Measurements from ENCODE around the gene PLXDC2. TPM values are rescaled to one million over a fixed set of nuclear protein-coding genes. Genes with fewer than 3 reads are reported as not detected.

The PLXDC2 gene
- total and polyA plus RNA-seq, 2 donors (not counting 1 experiment from before 2014, with no cell fraction given), result 0.07 TPM

- Mint-ChIP-seq H3K4me1 (no peaks in the 10 kb centered on the region), H3K27me3 (no peaks in the 10 kb centered on the region), H3K4me3 (no peak overlapping the region), H3K27ac (no peak overlapping the region), H3K9me3 (ENCODE audit: insufficient read depth) (peaks cover 4% of the 10 kb centered on the region)
- 100% methylated on average over 1 of the region's 2 CpGs for WGBS (ENCODE audit: insufficient coverage)
- ATAC-seq (ENCODE audit: low read depth) (no peak), DNase-seq (no peak)
- Histone ChIP-seq H4K20me1 (ENCODE audit: control insufficient read depth, insufficient read depth, low read length, poor library complexity, severe bottlenecking) (no peaks in the 10 kb centered on the region), H3K79me2 (ENCODE audit: control insufficient read depth, insufficient read depth, low read length) (no peaks in the 10 kb centered on the region), H3K4me1 (ENCODE audit: control insufficient read depth in 2 of 2, insufficient read depth in 2 of 2, low read length in 2 of 2) (no peaks in the 10 kb centered on the region), H3K4me2 (replicated peaks; ENCODE audit: low read depth, low read length, poor library complexity, severe bottlenecking) (no peak overlapping the region), H3K9ac (ENCODE audit: low read length) (no peak overlapping the region), H3K27me3 (replicated peaks in 1 of 4; ENCODE audit: control extremely low read depth in 1 of 4, control insufficient read depth in 3 of 4, insufficient read depth in 4 of 4, low read length in 3 of 4) (no peaks in the 10 kb centered on the region), H2AFZ (ENCODE audit: insufficient read depth, low read depth, low read length, poor library complexity, severe bottlenecking) (no peak overlapping the region), H3K36me3 (replicated peaks in 1 of 2; ENCODE audit: control extremely low read depth in 1 of 2, control insufficient read depth in 1 of 2, extremely low read depth in 1 of 2, insufficient read depth in 2 of 2, low read length in 1 of 2) (no peaks in the 10 kb centered on the region), H3K27ac (ENCODE audit: low read length in 2 of 2) (no peak overlapping the region), H3K4me3 (ENCODE audit: control extremely low read depth in 1 of 5, extremely low read depth in 1 of 5, insufficient read depth in 1 of 5, low read depth in 2 of 5, low read length in 4 of 5) (no peak overlapping the region), H3K9me3 (ENCODE audit: control extremely low read depth in 1 of 3, control insufficient read depth in 2 of 3, insufficient read depth in 1 of 3, low read length in 2 of 3) (no peaks in the 10 kb centered on the region)
- intact Hi-C loops (cut with micrococcal nuclease), result no loop called here
- ChIA-PET CTCF (no interaction called here), POLR2A (no interaction called here)
- no peak for TF ChIP-seq CTCF (IDR thresholded peaks at IDR 0.05)
- TF ChIP-seq EZH2 (IDR thresholded peaks at IDR 0.05; ENCODE audit: borderline replicate concordance, insufficient read depth, low read depth, low read length, poor library complexity, severe bottlenecking), result no peak
These were observed 12.6 kb upstream of the PLXDC2 start for GRCh38 chr10:19803676-19804075.

GRCh38 chr10:19809481-19809880, 6.8 kb upstream of the PLXDC2 start:
- no peaks in the 10 kb centered on the region for H3K79me2 ChIP-seq (ENCODE audit: control insufficient read depth, insufficient read depth, low read length)
- Mint-ChIP-seq H3K4me1 (no peaks in the 10 kb centered on the region), H3K27me3 (peaks cover 6% of the 10 kb centered on the region), H3K27ac (no peak overlapping the region), H3K4me3 (no peak overlapping the region), H3K9me3 (ENCODE audit: insufficient read depth) (no peaks in the 10 kb centered on the region)
- ATAC-seq (ENCODE audit: low read depth), result no peak
- ChIA-PET CTCF (no interaction called here), POLR2A (no interaction called here)
- no peak overlapping the region for H3K27ac ChIP-seq (ENCODE audit: low read length in 2 of 2)
- H3K27me3 ChIP-seq (replicated peaks in 1 of 4; ENCODE audit: control extremely low read depth in 1 of 4, control insufficient read depth in 3 of 4, insufficient read depth in 4 of 4, low read length in 3 of 4), result peaks cover 0 to 9% (median 2%) of the 10 kb centered on the region in 4 experiments
- no peak overlapping the region for H3K4me3 ChIP-seq (ENCODE audit: control extremely low read depth in 1 of 5, extremely low read depth in 1 of 5, insufficient read depth in 1 of 5, low read depth in 2 of 5, low read length in 4 of 5)
- H3K9ac ChIP-seq (ENCODE audit: low read length), result no peak overlapping the region
- H3K9me3 ChIP-seq (ENCODE audit: control extremely low read depth in 1 of 3, control insufficient read depth in 2 of 3, insufficient read depth in 1 of 3, low read length in 2 of 3), result peaks cover 0 to 1% (median 0%) of the 10 kb centered on the region in 3 donors
- no peaks in the 10 kb centered on the region for H3K36me3 ChIP-seq (replicated peaks in 1 of 2; ENCODE audit: control extremely low read depth in 1 of 2, control insufficient read depth in 1 of 2, extremely low read depth in 1 of 2, insufficient read depth in 2 of 2, low read length in 1 of 2)
- no peak for DNase-seq
- no peaks in the 10 kb centered on the region for H4K20me1 ChIP-seq (ENCODE audit: control insufficient read depth, insufficient read depth, low read length, poor library complexity, severe bottlenecking)
- no peak overlapping the region for H2AFZ ChIP-seq (ENCODE audit: insufficient read depth, low read depth, low read length, poor library complexity, severe bottlenecking)
- TF ChIP-seq EZH2 (IDR thresholded peaks at IDR 0.05; ENCODE audit: borderline replicate concordance, insufficient read depth, low read depth, low read length, poor library complexity, severe bottlenecking), result no peak
- TF ChIP-seq CTCF (IDR thresholded peaks at IDR 0.05), result no peak
- no peaks in the 10 kb centered on the region for H3K4me1 ChIP-seq (ENCODE audit: control insufficient read depth in 2 of 2, insufficient read depth in 2 of 2, low read length in 2 of 2)
- intact Hi-C loops (cut with micrococcal nuclease), result no loop called here
- H3K4me2 ChIP-seq (replicated peaks; ENCODE audit: low read depth, low read length, poor library complexity, severe bottlenecking), result no peak overlapping the region
- no CpG with 5 or more reads among the region's 3 CpGs for WGBS (ENCODE audit: insufficient coverage)

All from B cell (primary cell).